ENCODE data around the gene UHMK1. TPM values are rescaled to one million over a fixed set of nuclear protein-coding genes. Genes with fewer than 3 reads are reported as not detected.

UHMK1 gene
- total RNA-seq, 3 donors from 2014 or later, result 44.9 to 68.9 (median 63.8) TPM

Other genes starting within 250 kb of the UHMK1 start
- not detected for gene SPATA46, start 121.0 kb upstream of the UHMK1 start, total RNA-seq
- 10 to 100 TPM in 2 of 3 donors, 1 to 10 TPM in 1; 4.2 to 21.1 (median 13.8) TPM for gene C1orf226, start 116.1 kb upstream of the UHMK1 start, total RNA-seq
- gene SH2D1B, start 85.7 kb upstream of the UHMK1 start, total RNA-seq, result under 1 TPM in 1 of 3 donors, not detected in 2; 0.33 TPM
- 100 to 1,000 TPM; 123 to 190 (median 128) TPM for gene UAP1, start 63.9 kb downstream of the UHMK1 start, total RNA-seq
- 100 to 1,000 TPM in 1 of 3 donors, 10 to 100 TPM in 2; 41.9 to 238 (median 47.2) TPM for gene DDR2, start 134.6 kb downstream of the UHMK1 start, total RNA-seq